GM18520 (cell line): ENCODE results near the gene CELSR1.

Experiments used
- ATAC-seq: cut with Tn5 transposase; IDR thresholded peaks from one replicate; pipeline ENCODE4 v1.9.1; 2021; ENCODE audit not compliant: unreplicated experiment

CELSR1 gene

GRCh38 chr22:46535876-46536536 lies 1.4 kb downstream of the CELSR1 start:
- no peak for ATAC-seq

- no peak for ATAC-seq
Measured at GRCh38 chr22:46534901-46535630, 2.4 kb downstream of the CELSR1 start.

- ATAC-seq, result no peak
Measured at GRCh38 chr22:46534177-46534776, 3.1 kb downstream of the CELSR1 start.

- no peak for ATAC-seq
Measured at GRCh38 chr22:46533070-46533833, 4.2 kb downstream of the CELSR1 start.

GRCh38 chr22:46532416-46532815 lies 5.0 kb downstream of the CELSR1 start:
- ATAC-seq, result no peak

GRCh38 chr22:46531581-46532175 lies 5.7 kb downstream of the CELSR1 start:
- ATAC-seq, result no peak

GRCh38 chr22:46528121-46528610 lies 9.3 kb downstream of the CELSR1 start:
- no peak for ATAC-seq

GRCh38 chr22:46526244-46526839 lies 11.1 kb downstream of the CELSR1 start:
- no peak for ATAC-seq

- ATAC-seq, result no peak
Measured at GRCh38 chr22:46525389-46526243, 11.8 kb downstream of the CELSR1 start.

GRCh38 chr22:46524203-46524740 lies 13.1 kb downstream of the CELSR1 start:
- no peak for ATAC-seq

GRCh38 chr22:46522797-46523196 lies 14.6 kb downstream of the CELSR1 start:
- ATAC-seq, result no peak

GRCh38 chr22:46521994-46522393 lies 15.4 kb downstream of the CELSR1 start:
- no peak for ATAC-seq

GRCh38 chr22:46520880-46521279 lies 16.5 kb downstream of the CELSR1 start:
- ATAC-seq, result no peak

GRCh38 chr22:46519377-46519776 lies 18.0 kb downstream of the CELSR1 start:
- no peak for ATAC-seq

- no peak for ATAC-seq
Measured at GRCh38 chr22:46518542-46519325, 18.7 kb downstream of the CELSR1 start.

GRCh38 chr22:46518038-46518437 lies 19.4 kb downstream of the CELSR1 start:
- no peak for ATAC-seq

GRCh38 chr22:46517255-46517761 lies 20.1 kb downstream of the CELSR1 start:
- ATAC-seq, result no peak

GRCh38 chr22:46516638-46517037 lies 20.8 kb downstream of the CELSR1 start:
- ATAC-seq, result no peak
